NCI-H2196 (cell line): ENCODE measurements around the gene ABCA5.
"Not testable (repeated sequence)": the region's sequence is repeated elsewhere in the genome, so short reads cannot be mapped to it uniquely, and the experiment has no call there.

ENCODE experiments used
- DNase-seq: peaks from one replicate; lab custom pipeline; 2025; ENCODE audit not compliant: unreplicated experiment; lab: John Stamatoyannopoulos, UW

The ABCA5 gene

GRCh38 chr17:69213059-69213813, 113.7 kb downstream of the ABCA5 start:
- no peak for DNase-seq

GRCh38 chr17:69208640-69209039, 118.3 kb downstream of the ABCA5 start:
- DNase-seq = no peak

- DNase-seq = no peak
These were observed 119.8 kb downstream of the ABCA5 start for GRCh38 chr17:69207151-69207550.

- no peak for DNase-seq
These were observed 128.7 kb downstream of the ABCA5 start for GRCh38 chr17:69198238-69198637.

- not testable (repeated sequence) for DNase-seq
These were observed 130.8 kb downstream of the ABCA5 start for GRCh38 chr17:69196105-69196653.
